PC-9 (cell line): ENCODE measurements around the gene AFF2. TPM values are rescaled to one million over a fixed set of nuclear protein-coding genes. Genes with fewer than 3 reads are reported as not detected.

Source experiments
- BruUV-seq: library from RNA; stranded (reverse); fragments of 400-500 nt; replicated peaks from 2 replicates; lab custom pipeline; 2021; lab: Mats Ljungman, UMichigan
- CTCF ChIA-PET: fragments of 300-600 bp; sonication (Branson Sonifier 250); formaldehyde crosslinking; loops from one replicate; lab custom pipeline; 2022; ENCODE audit warnings: antibody characterized with exemption; lab: Charles Lee
- POLR2A ChIA-PET: fragments of 300-600 bp; sonication (Branson Sonifier 250); formaldehyde crosslinking; loops from one replicate; lab custom pipeline; 2022; ENCODE audit warnings: antibody characterized with exemption; ENCODE audit not compliant: unreplicated experiment; lab: Charles Lee
- DNase-seq, 2 experiments: peaks; one replicate each; pipeline versions ENCODE4 v3.0.0 to v3.0.0-alpha.2; 2015 to 2022; ENCODE audit warnings: mixed read lengths in 1 of 2
- H2AFZ ChIP-seq: fragments of 200-600 bp; sonication (generic); 2 replicates; pipeline ENCODE4 v1.8.1; 2017; ENCODE audit warnings: antibody characterized with exemption
- H3F3A ChIP-seq: fragments of 200-600 bp; sonication (generic); 2 replicates; pipeline ENCODE4 v1.8.1; 2017; ENCODE audit warnings: antibody characterized with exemption, mild to moderate bottlenecking, low read depth; ENCODE audit not compliant: insufficient read depth
- H3K27ac ChIP-seq: fragments of 200-600 bp; sonication (generic); 2 replicates; pipeline ENCODE4 v1.6.1; 2016; ENCODE audit warnings: mixed run types
- H3K27me3 ChIP-seq: fragments of 200-600 bp; sonication (generic); 2 replicates; pipeline ENCODE4 v1.6.1; 2016; ENCODE audit warnings: low read depth, mixed run types; ENCODE audit not compliant: insufficient read depth
- H3K36me3 ChIP-seq: fragments of 200-600 bp; sonication (generic); 2 replicates; pipeline ENCODE4 v1.6.1; 2016; ENCODE audit warnings: low read depth, mixed run types
- H3K4me1 ChIP-seq: fragments of 200-600 bp; sonication (generic); replicated peaks from 2 replicates; pipeline ENCODE4 v1.6.1; 2016; ENCODE audit warnings: mixed run types; ENCODE audit not compliant: insufficient read depth
- H3K4me2 ChIP-seq: fragments of 200-600 bp; sonication (generic); 2 replicates; pipeline ENCODE4 v1.6.1; 2017; ENCODE audit warnings: mixed run types
- H3K4me3 ChIP-seq: fragments of 200-600 bp; sonication (generic); 2 replicates; pipeline ENCODE4 v1.6.1; 2016; ENCODE audit warnings: mixed run types
- H3K79me2 ChIP-seq: fragments of 200-600 bp; sonication (generic); 2 replicates; pipeline ENCODE4 v1.6.1; 2017; ENCODE audit warnings: low read depth, mixed run types
- H3K9me2 ChIP-seq: fragments of 200-600 bp; sonication (generic); 2 replicates; pipeline ENCODE4 v1.8.1; 2017; ENCODE audit warnings: mild to moderate bottlenecking; ENCODE audit not compliant: insufficient read depth
- H3K9me3 ChIP-seq: fragments of 200-600 bp; sonication (generic); 2 replicates; pipeline ENCODE4 v1.8.1; 2016; ENCODE audit warnings: low read depth; ENCODE audit not compliant: insufficient read depth
- H4K20me1 ChIP-seq: fragments of 200-600 bp; sonication (generic); 2 replicates; pipeline ENCODE4 v1.8.1; 2017; ENCODE audit not compliant: insufficient read depth
- CTCF ChIP-seq: fragments of 200-600 bp; sonication (generic); conservative IDR thresholded peaks from 2 replicates; pipeline ENCODE4 v1.6.1; 2017; ENCODE audit warnings: mixed run types, antibody characterized with exemption, mild to moderate bottlenecking, moderate library complexity
- EZH2 ChIP-seq: fragments of 200-600 bp; sonication (generic); IDR thresholded peaks from 2 replicates; pipeline ENCODE4 v1.8.0; 2017; ENCODE audit warnings: antibody characterized with exemption, low read depth
- intact Hi-C: fragments of 100-400 bp; cut with micrococcal nuclease; formaldehyde crosslinking; loops from one replicate; pipeline ENCODE4 v1.10.0; 2022; ENCODE audit not compliant: unreplicated experiment
- total RNA-seq: library from RNA; stranded (reverse); gene quantifications from 2 replicates; pipeline ENCODE4 v1.2.3, GENCODE V29; 2021

Gene AFF2
- total RNA-seq, 1 experiment from 2014 or later = not detected

- H3K4me3 ChIP-seq = no peak overlapping the region
- H3K27me3 ChIP-seq = no peaks in the 10 kb centered on the region
- no peak overlapping the region for H2AFZ ChIP-seq
- TF ChIP-seq EZH2 = no peak
- no peak for TF ChIP-seq CTCF
- no peaks in the 10 kb centered on the region for H3K9me2 ChIP-seq
- CTCF ChIA-PET = no interaction called here
- H3K9me3 ChIP-seq = no peaks in the 10 kb centered on the region
- no peaks in the 10 kb centered on the region for H3K36me3 ChIP-seq
- intact Hi-C loops = no loop called here
- no peaks in the 10 kb centered on the region for H3F3A ChIP-seq
- H4K20me1 ChIP-seq = no peaks in the 10 kb centered on the region
- no peaks in the 10 kb centered on the region for H3K79me2 ChIP-seq
- no peak overlapping the region for H3K4me2 ChIP-seq
- DNase-seq = no peak
- POLR2A ChIA-PET = no interaction called here
- no peaks in the 10 kb centered on the region for H3K4me1 ChIP-seq
- no TSS peak for BruUV-seq
- H3K27ac ChIP-seq = no peak overlapping the region
These were observed 99.7 kb downstream of the AFF2 start for GRCh38 chrX:148600131-148600530.

- no TSS peak for BruUV-seq
- POLR2A ChIA-PET = no interaction called here
- CTCF ChIA-PET = no interaction called here
These were observed 100.2 kb downstream of the AFF2 start for GRCh38 chrX:148600581-148600980.

GRCh38 chrX:148601034-148601433 is 100.6 kb downstream of the AFF2 start:
- ChIA-PET CTCF (no interaction called here), POLR2A (no interaction called here)
- Histone ChIP-seq H4K20me1 (no peaks in the 10 kb centered on the region), H3K79me2 (no peaks in the 10 kb centered on the region), H3K9me3 (no peaks in the 10 kb centered on the region), H3K9me2 (no peaks in the 10 kb centered on the region), H3F3A (no peaks in the 10 kb centered on the region), H3K27ac (no peak overlapping the region), H3K4me3 (no peak overlapping the region), H2AFZ (no peak overlapping the region), H3K36me3 (no peaks in the 10 kb centered on the region), H3K4me2 (no peak overlapping the region), H3K4me1 (no peaks in the 10 kb centered on the region), H3K27me3 (no peaks in the 10 kb centered on the region)
- DNase-seq = peak in 1 of 2 experiments; percentile 46
- intact Hi-C loops = no loop called here
- BruUV-seq = no TSS peak
- TF ChIP-seq EZH2 (no peak), CTCF (no peak)

More at GRCh38 chrX:148600581-148600980, 100.2 kb downstream of the AFF2 start:
- TF ChIP-seq CTCF (no peak), EZH2 (no peak)
- no peak for DNase-seq
- no peaks in the 10 kb centered on the region for H3K27me3 ChIP-seq
- no peaks in the 10 kb centered on the region for H3K9me2 ChIP-seq
- no peak overlapping the region for H3K27ac ChIP-seq
- H3K4me3 ChIP-seq = no peak overlapping the region
- no peaks in the 10 kb centered on the region for H3K36me3 ChIP-seq
- H3K4me1 ChIP-seq = no peaks in the 10 kb centered on the region
- H3K9me3 ChIP-seq = no peaks in the 10 kb centered on the region
- intact Hi-C loops = no loop called here
- H3K4me2 ChIP-seq = no peak overlapping the region
- no peaks in the 10 kb centered on the region for H4K20me1 ChIP-seq
- H3F3A ChIP-seq = no peaks in the 10 kb centered on the region
- H2AFZ ChIP-seq = no peak overlapping the region
- H3K79me2 ChIP-seq = no peaks in the 10 kb centered on the region
